ENCODE data around the gene BPIFA1. TPM values are rescaled to one million over a fixed set of nuclear protein-coding genes. Genes with fewer than 3 reads are reported as not detected.

The BPIFA1 gene
- total RNA-seq, 1 experiment from 2014 or later, result not detected

- TF ChIP-seq CTCF (IDR thresholded peaks at IDR 0.05) (no peak), ATF1 (CRISPR knock-in tag; IDR thresholded peaks at IDR 0.05) (no peak), CREM (CRISPR knock-in tag; IDR thresholded peaks at IDR 0.05) (no peak), AR (CRISPR knock-in tag; IDR thresholded peaks at IDR 0.05) (no peak), TEAD4 (CRISPR knock-in tag; IDR thresholded peaks at IDR 0.05) (no peak), SMAD3 (CRISPR knock-in tag; IDR thresholded peaks at IDR 0.05; ENCODE audit: borderline replicate concordance) (no peak), ZNF532 (CRISPR knock-in tag; IDR thresholded peaks at IDR 0.05; ENCODE audit: borderline replicate concordance) (no peak), SMAD4 (CRISPR knock-in tag; IDR thresholded peaks at IDR 0.05) (no peak), ERG (CRISPR knock-in tag; IDR thresholded peaks at IDR 0.05) (no peak), ZNF281 (CRISPR knock-in tag; IDR thresholded peaks at IDR 0.05) (no peak), USF2 (CRISPR knock-in tag; IDR thresholded peaks at IDR 0.05) (no peak)
Measured at GRCh38 chr20:33191955-33192354, 43.8 kb upstream of the BPIFA1 start (continued).

GRCh38 chr20:33192912-33193501 is 42.8 kb upstream of the BPIFA1 start:
- ATAC-seq (no peak), DNase-seq (ENCODE audit: low spot score) (no peak)
- Mint-ChIP-seq H3K4me1 (peaks cover 4% of the 10 kb centered on the region), H3K27ac (no peak overlapping the region), H3K27me3 (ENCODE audit: low read depth) (peaks cover 6% of the 10 kb centered on the region; the same call in 1 of the 2 replicates), H3K4me3 (no peak overlapping the region), H3K36me3 (no peaks in the 10 kb centered on the region), H3K9me3 (no peaks in the 10 kb centered on the region)
- TF ChIP-seq TEAD1 (CRISPR knock-in tag; IDR thresholded peaks at IDR 0.05) (no peak), MAX (CRISPR knock-in tag; IDR thresholded peaks at IDR 0.05) (no peak), CREM (CRISPR knock-in tag; IDR thresholded peaks at IDR 0.05) (no peak), ZNF671 (CRISPR knock-in tag; IDR thresholded peaks at IDR 0.05) (no peak), ZSCAN18 (CRISPR knock-in tag; IDR thresholded peaks at IDR 0.05) (no peak), ATF1 (CRISPR knock-in tag; IDR thresholded peaks at IDR 0.05) (no peak)
- ChIA-PET POLR2A (interaction anchor here (0.6 kb wide), 1 partner anchor 14 kb away, joined by 3 read pairs; no protein-coding TSS in a partner anchor), CTCF (interaction anchor here (0.8 kb wide), 1 partner anchor 19 kb away, joined by 3 read pairs; no protein-coding TSS in a partner anchor)
